H1 (cell line): Measurements from ENCODE around the gene SLC25A26. TPM values are rescaled to one million over a fixed set of nuclear protein-coding genes. Genes with fewer than 3 reads are reported as not detected.

Source experiments
- CTCF ChIA-PET: fragments of 300-600 bp; sonication (Branson Sonifier 250); formaldehyde crosslinking; loops from one replicate; lab custom pipeline; 2021; ENCODE audit not compliant: partially characterized antibody; lab: Charles Lee
- POLR2A ChIA-PET: fragments of 300-600 bp; sonication (Branson Sonifier 250); formaldehyde crosslinking; loops from one replicate; lab custom pipeline; 2021; ENCODE audit warnings: inconsistent platforms; ENCODE audit not compliant: partially characterized antibody; lab: Charles Lee
- DNase-seq, 2 experiments: peaks; one replicate each; pipeline versions ENCODE4 v3.0.0 to v3.0.0-alpha.2; 2010 to 2022; ENCODE audit warnings: low spot score in 2 of 2, low read depth in 1 of 2, mixed read lengths in 1 of 2
- FAIRE-seq: peaks from 2 replicates; lab custom pipeline; 2011; peaks lifted over from hg19 to GRCh38; lab: Jason Lieb, UNC
- H2AFZ ChIP-seq: 2 replicates; pipeline ENCODE4 v1.8.1; 2012; ENCODE audit warnings: low read length, inconsistent platforms
- H2AK5ac ChIP-seq: 2 replicates; pipeline ENCODE4 v1.6.1; 2013; ENCODE audit warnings: low read depth, low read length
- H2BK120ac ChIP-seq: replicated peaks from 2 replicates; pipeline ENCODE3; 2013; ENCODE audit warnings: low read depth, low read length, inconsistent platforms
- H2BK12ac ChIP-seq: 2 replicates; pipeline ENCODE4 v1.6.1; 2013; ENCODE audit warnings: low read depth, low read length
- H2BK15ac ChIP-seq: 2 replicates; pipeline ENCODE4 v1.6.1; 2013; ENCODE audit warnings: low read length
- H2BK20ac ChIP-seq: 2 replicates; pipeline ENCODE4 v1.6.1; 2013; ENCODE audit warnings: low read length
- H2BK5ac ChIP-seq: 2 replicates; pipeline ENCODE4 v1.6.1; 2013; ENCODE audit warnings: low read depth, low read length
- H3K14ac ChIP-seq: 2 replicates; pipeline ENCODE4 v1.6.1; 2013; ENCODE audit warnings: inconsistent platforms; ENCODE audit not compliant: insufficient read length
- H3K18ac ChIP-seq: 2 replicates; pipeline ENCODE4 v1.6.1; 2013; ENCODE audit warnings: low read length; ENCODE audit errors: extremely low read depth
- H3K23ac ChIP-seq: 2 replicates; pipeline ENCODE4 v1.6.1; 2013; ENCODE audit warnings: inconsistent platforms; ENCODE audit not compliant: insufficient read length
- H3K23me2 ChIP-seq: 2 replicates; pipeline ENCODE4 v1.6.1; 2013; ENCODE audit warnings: low read depth, low read length
- H3K27ac ChIP-seq: 2 replicates; pipeline ENCODE4 v1.6.1; 2011; ENCODE audit warnings: low read depth, low read length, inconsistent platforms
- H3K27me3 ChIP-seq, 4 experiments: replicated peaks in 1 of 4; 1 replicate in 1 of 4; 2 replicates in 3 of 4; pipeline versions ENCODE4 v1.6.1 to v1.8.1; 2011 to 2013; ENCODE audit warnings: low read length in 3 of 4, mild to moderate bottlenecking in 3 of 4, inconsistent platforms in 2 of 4, mixed read lengths in 2 of 4, moderate library complexity in 1 of 4; ENCODE audit not compliant: control insufficient read depth in 3 of 4, insufficient read depth in 3 of 4; ENCODE audit errors: extremely low read depth in 1 of 4
- H3K36me3 ChIP-seq, 4 experiments: 2 replicates each; pipeline versions ENCODE4 v1.6.1 to v1.8.1; 2011 to 2013; ENCODE audit warnings: mild to moderate bottlenecking in 4 of 4, low read length in 3 of 4, moderate library complexity in 2 of 4, control low read depth in 1 of 4, inconsistent platforms in 1 of 4; ENCODE audit not compliant: insufficient read depth in 4 of 4, control insufficient read depth in 2 of 4
- H3K4ac ChIP-seq: replicated peaks from 2 replicates; pipeline ENCODE3; 2013; ENCODE audit warnings: low read length, low read depth, mixed read lengths, inconsistent platforms; ENCODE audit not compliant: insufficient read length
- H3K4me1 ChIP-seq, 4 experiments: replicated peaks in 1 of 4; 1 replicate in 1 of 4; 2 replicates in 3 of 4; pipeline versions ENCODE4 v1.6.1 to v1.8.1; 2011 to 2013; ENCODE audit warnings: low read length in 3 of 4, inconsistent platforms in 2 of 4, mixed read lengths in 1 of 4; ENCODE audit not compliant: insufficient read depth in 4 of 4, control insufficient read depth in 3 of 4
- H3K4me2 ChIP-seq, 2 experiments: 2 replicates each; pipeline versions ENCODE4 v1.6.1 to v1.8.1; 2011 to 2013; ENCODE audit warnings: low read depth in 2 of 2, low read length in 2 of 2, control low read depth in 1 of 2, inconsistent platforms in 1 of 2, mild to moderate bottlenecking in 1 of 2; ENCODE audit not compliant: insufficient read depth in 1 of 2
- H3K4me3 ChIP-seq, 4 experiments: fragments of 200-600, 300-600 bp in 1 of 4; sonication (generic), shearing (Covaris generic), sonication (Bioruptor Twin) in 1 of 4; 2 replicates each; pipeline versions ENCODE4 v1.5.1 to v1.8.1; 2011 to 2016; ENCODE audit warnings: low read length in 4 of 4, low read depth in 3 of 4, control low read depth in 2 of 4, inconsistent platforms in 2 of 4, mild to moderate bottlenecking in 2 of 4, mixed read lengths in 1 of 4, moderate library complexity in 1 of 4; ENCODE audit not compliant: insufficient read depth in 2 of 4; ENCODE audit errors: extremely low read depth in 1 of 4
- H3K56ac ChIP-seq: replicated peaks from 2 replicates; pipeline ENCODE3; 2013; ENCODE audit warnings: low read depth, mild to moderate bottlenecking, mixed read lengths, low read length, inconsistent platforms; ENCODE audit not compliant: insufficient read length
- H3K79me1 ChIP-seq: 2 replicates; pipeline ENCODE4 v1.6.1; 2013; ENCODE audit warnings: low read depth, low read length, control low read depth
- H3K79me2 ChIP-seq, 2 experiments: 2 replicates each; pipeline versions ENCODE4 v1.6.1 to v1.8.1; 2012 to 2013; ENCODE audit warnings: low read length in 2 of 2, mild to moderate bottlenecking in 2 of 2, inconsistent platforms in 1 of 2; ENCODE audit not compliant: insufficient read depth in 2 of 2, control insufficient read depth in 1 of 2
- H3K9ac ChIP-seq, 4 experiments: replicated peaks in 1 of 4; 1 replicate in 1 of 4; 2 replicates in 3 of 4; pipeline versions ENCODE4 v1.6.1 to v1.8.1; 2011 to 2013; ENCODE audit warnings: low read depth in 3 of 4, low read length in 3 of 4, control low read depth in 2 of 4, mild to moderate bottlenecking in 2 of 4, moderate library complexity in 2 of 4, inconsistent platforms in 1 of 4; ENCODE audit errors: extremely low read depth in 1 of 4
- H3K9me3 ChIP-seq, 2 experiments: 2 replicates each; pipeline versions ENCODE4 v1.6.1 to v1.8.1; 2012 to 2013; ENCODE audit warnings: mild to moderate bottlenecking in 2 of 2, moderate library complexity in 2 of 2, control low read depth in 1 of 2, inconsistent platforms in 1 of 2, low read depth in 1 of 2, low read length in 1 of 2, mixed read lengths in 1 of 2; ENCODE audit not compliant: insufficient read depth in 2 of 2
- H4K20me1 ChIP-seq, 2 experiments: replicated peaks in 1 of 2; 2 replicates each; pipeline versions ENCODE3 to v1.8.1; 2011 to 2013; ENCODE audit warnings: inconsistent platforms in 2 of 2, low read length in 2 of 2, mild to moderate bottlenecking in 1 of 2; ENCODE audit not compliant: insufficient read depth in 2 of 2, control insufficient read depth in 1 of 2
- H4K5ac ChIP-seq: 2 replicates; pipeline ENCODE4 v1.6.1; 2013; ENCODE audit warnings: low read length, low read depth, mixed read lengths, inconsistent platforms; ENCODE audit not compliant: insufficient read length
- H4K8ac ChIP-seq: 2 replicates; pipeline ENCODE4 v1.8.0; 2013; ENCODE audit warnings: mild to moderate bottlenecking, moderate library complexity, low read length, inconsistent platforms; ENCODE audit not compliant: insufficient read depth; ENCODE audit errors: extremely low read depth
- H4K91ac ChIP-seq: replicated peaks from 2 replicates; pipeline ENCODE3; 2013; ENCODE audit warnings: low read length, mixed read lengths, inconsistent platforms; ENCODE audit not compliant: insufficient read length
- RAD21 ChIP-seq, 2 experiments: IDR thresholded peaks in 1 of 2; conservative IDR thresholded peaks in 1 of 2; 2 replicates each; pipeline ENCODE4 v1.6.1; 2011; ENCODE audit warnings: low read depth in 2 of 2, low read length in 2 of 2, improper control_type of control experiment in 1 of 2, inconsistent platforms in 1 of 2, mild to moderate bottlenecking in 1 of 2, moderate library complexity in 1 of 2
- SIRT6 ChIP-seq: IDR thresholded peaks from one replicate; pipeline ENCODE4 v1.7.1; 2012; ENCODE audit warnings: low read length, inconsistent platforms
- SP1 ChIP-seq: IDR thresholded peaks from 2 replicates; pipeline ENCODE4 v1.6.1; 2011; ENCODE audit warnings: low read depth, low read length
- WGBS, 2 experiments: shearing (Covaris generic) in 1 of 2; methylation state at CpG; one replicate each; pipeline versions ENCODE4 v1.1.6 to v1.1.7; 2013 to 2015; ENCODE audit warnings: low lambda C conversion rate in 2 of 2, mixed read lengths in 2 of 2, inconsistent platforms in 1 of 2, low coverage in 1 of 2, missing lambda C conversion rate in 1 of 2; ENCODE audit not compliant: insufficient replicate concordance in 2 of 2, insufficient coverage in 1 of 2, insufficient read length in 1 of 2; ENCODE audit errors: extremely low coverage in 1 of 2, missing lambda C conversion rate in 1 of 2; 5-methylcytosine and 5-hydroxymethylcytosine counted together
- polyA plus RNA-seq, 7 experiments: library from polyadenylated mRNA; depleted of rRNA in 3 of 7; stranded (reverse) in 5 of 7; unstranded in 2 of 7; fragments of >200 nt in 5 of 7; fragments of 200-250 nt in 2 of 7; gene quantifications; 1 replicate in 5 of 7; 2 replicates in 1 of 7; 4 replicates in 1 of 7; pipeline versions ENCODE4 v1.2.1 to v1.2.3, GENCODE V29; 2011 to 2013; ENCODE audit warnings: missing spikeins in 2 of 7, mixed read lengths in 2 of 7
- total RNA-seq: library from RNA; stranded (reverse); fragmentation: NEBNext Ultra II Directional; extraction: Animal tissue kit (Norgen Biotek cat#: 25700); gene quantifications from 2 replicates; pipeline ENCODE4 v1.2.1, GENCODE V29; 2021

Gene SLC25A26
- total and polyA plus RNA-seq, 2 of the 8 experiments (the other 6 are each of a cell fraction or from before 2014, with no cell fraction given): 30.0 to 37.0 TPM

DNA sequence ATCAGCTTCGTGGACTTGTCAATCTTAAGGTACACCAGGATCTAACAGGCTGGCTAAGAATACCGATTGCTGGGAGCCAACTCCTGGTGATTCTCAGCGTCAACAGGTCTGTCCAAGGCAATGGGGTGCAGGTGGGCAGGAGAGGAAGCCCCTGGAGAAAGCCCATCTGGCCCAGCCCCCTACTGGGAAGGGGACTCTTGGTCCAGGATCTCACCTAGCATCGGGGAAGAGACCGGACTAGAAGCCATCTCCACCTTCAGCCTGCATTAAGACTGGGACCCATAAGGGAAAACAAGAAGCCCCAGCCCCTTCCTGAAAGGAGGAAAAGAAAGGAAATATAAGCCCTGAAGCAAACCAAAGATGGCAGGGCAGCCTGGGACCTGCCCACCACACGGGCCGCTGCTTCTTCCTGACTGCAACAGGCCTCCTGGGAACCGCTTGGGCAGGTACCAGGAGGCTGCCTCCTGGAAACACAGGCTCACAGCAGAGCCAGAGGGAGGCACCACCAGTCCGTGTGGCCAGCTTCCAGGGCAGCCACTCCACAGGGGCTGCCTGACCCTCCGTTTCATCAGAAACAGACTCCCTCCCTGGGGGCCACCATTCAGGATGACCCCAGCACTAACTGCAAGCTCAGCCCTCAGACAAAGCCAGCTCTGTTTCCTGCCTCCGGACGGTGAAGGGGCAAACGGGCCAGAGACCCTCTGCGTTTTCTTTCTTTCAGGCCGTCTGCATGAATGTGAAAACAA, 179.8 kb downstream of the SLC25A26 start:
- Histone ChIP-seq H2BK15ac (no peak overlapping the region), H3K4me3 (no peak overlapping the region), H3K9me3 (no peaks in the 10 kb centered on the region), H3K23me2 (no peaks in the 10 kb centered on the region), H3K56ac (no peak overlapping the region), H3K9ac (no peak overlapping the region), H2AK5ac (0 out of 2 replicates have a peak overlapping the region, but pooled peaks have one; percentile 48), H2BK12ac (no peak overlapping the region), H3K18ac (no peak overlapping the region), H3K4me1 (peaks cover 0 to 11% (median 5%) of the 10 kb centered on the region in 4 experiments; a peak in 5 of 7 replicates), H3K14ac (no peak overlapping the region), H2AFZ (no peak overlapping the region), H2BK5ac (0 out of 2 replicates have a peak overlapping the region, but pooled peaks have one; percentile 7), H3K4ac (peak overlapping the region; percentile 17), H4K5ac (no peak overlapping the region), H4K91ac (no peak overlapping the region), H3K23ac (no peak overlapping the region), H2BK20ac (no peak overlapping the region), H4K20me1 (peaks cover 18 to 21% of the 10 kb centered on the region in 2 experiments), H3K79me1 (peaks cover 2% of the 10 kb centered on the region), H3K79me2 (peaks cover 0 to 59% of the 10 kb centered on the region in 2 experiments; a peak in 2 of 4 replicates), H2BK120ac (no peak overlapping the region), H3K4me2 (no peak overlapping the region), H3K27me3 (no peaks in the 10 kb centered on the region), H3K36me3 (peaks cover 41 to 85% (median 65%) of the 10 kb centered on the region in 4 experiments), H4K8ac (no peak overlapping the region), H3K27ac (no peak overlapping the region)
- no peak for FAIRE-seq
- WGBS, 2 experiments: 81% methylated on average over 15 of the region's 15 CpGs; no CpG with 5 or more reads in 1 of the 2 experiments
- TF ChIP-seq SIRT6 (no peak), SP1 (no peak), RAD21 (IDR thresholded peaks at IDR 0.05 in 1 of 2, conservative IDR thresholded peaks at IDR 0.05 in 1 of 2; ENCODE audit: low read depth in 2 of 2, low read length in 2 of 2) (peak in 1 of 2 experiments; percentile 25; a peak in 1 of 4 replicates)
- CTCF ChIA-PET: interaction anchor here (0.8 to 1.2 kb wide), 3 partner anchors 9 to 149 kb away, joined by 3 to 4 read pairs (median 3); no protein-coding TSS in a partner anchor
- DNase-seq: no peak
- POLR2A ChIA-PET: no interaction called here
